Upper lobe of left lung (tissue), 6 donors: ENCODE measurements around the gene SECTM1. TPM values are rescaled to one million over a fixed set of nuclear protein-coding genes. Genes with fewer than 3 reads are reported as not detected.
"Not testable (repeated sequence)": the region's sequence is repeated elsewhere in the genome, so short reads cannot be mapped to it uniquely, and the experiment has no call there.

Source experiments
- ATAC-seq, 2 donors: fragments of 200-7000 bp; cut with Tn5 transposase; one replicate each; pipeline ENCODE4 v1.9.1; 2022; ENCODE audit warnings: mild to moderate bottlenecking in 2 of 2, moderate library complexity in 2 of 2; ENCODE audit not compliant: low FRiP score in 2 of 2
- DNase-seq, 2 donors: peaks; one replicate each; pipeline ENCODE4 v3.0.0-alpha.2; 2019 to 2020
- H3K27ac ChIP-seq, 4 donors: fragments of 200-600 bp; sonication (generic); one replicate each; pipeline ENCODE4 v1.5.1; 2016 to 2019
- H3K27me3 ChIP-seq, 4 donors: fragments of 200-600 bp; sonication (generic); one replicate each; pipeline ENCODE4 v1.5.1; 2017 to 2019
- H3K36me3 ChIP-seq, 4 donors: fragments of 200-600 bp; sonication (generic); one replicate each; pipeline ENCODE4 v1.5.1; 2016 to 2019
- H3K4me1 ChIP-seq, 4 donors: fragments of 200-600 bp; sonication (generic); one replicate each; pipeline ENCODE4 v1.5.1; 2018 to 2019
- H3K4me3 ChIP-seq, 4 donors: fragments of 200-600 bp; sonication (generic); one replicate each; pipeline ENCODE4 v1.5.1; 2017 to 2019; ENCODE audit warnings: mild to moderate bottlenecking in 2 of 4, moderate library complexity in 1 of 4
- H3K9me3 ChIP-seq, 4 donors: fragments of 200-600 bp; sonication (generic); one replicate each; pipeline ENCODE4 v1.5.1; 2018 to 2019
- EP300 ChIP-seq, 4 donors: sonication (generic); formaldehyde crosslinking; IDR thresholded peaks; one replicate each; pipeline ENCODE4 v1.5.1; 2017; ENCODE audit warnings: antibody characterized with exemption in 4 of 4, control low read depth in 2 of 4
- POLR2A ChIP-seq, 4 donors: fragments of 450-650 bp; IDR thresholded peaks; one replicate each; pipeline ENCODE4 v1.5.1; 2016 to 2017; ENCODE audit warnings: antibody characterized with exemption in 4 of 4, mild to moderate bottlenecking in 2 of 4
- POLR2AphosphoS5 ChIP-seq, 2 donors: sonication (generic); formaldehyde crosslinking; IDR thresholded peaks; one replicate each; pipeline ENCODE4 v1.5.1; 2017; ENCODE audit warnings: antibody characterized with exemption in 2 of 2
- WGBS, 2 donors: methylation state at CpG; one replicate each; pipeline ENCODE4 v1.1.5; 2017 to 2018; 5-methylcytosine and 5-hydroxymethylcytosine counted together
- total RNA-seq, 6 donors: library from RNA; depleted of rRNA in 4 of 6; stranded (reverse); fragments of >200 nt in 4 of 6; gene quantifications; one replicate each; pipeline versions ENCODE4 v1.1.0 to v1.2.1, GENCODE V29; 2016 to 2021
- TF ChIP-seq, protein P1 (sequence below), 6 experiments: fragments of 450-650 bp in 4 of 6; fragments of 200-600 bp in 2 of 6; sonication (generic) in 2 of 6; IDR thresholded peaks; one replicate each; pipeline ENCODE4 v1.5.1; 2016 to 2019; ENCODE audit warnings: antibody characterized with exemption in 6 of 6
- donor health status: DM: no; HTN: no; CAD: no; lungs with moderate emphysema.
- donor health status: DM: no; HTN: yes; CAD: no; lungs with severe emphysema.

SECTM1 gene
- total RNA-seq: 10 to 100 TPM; 17.8 to 50.4 (median 36.2) TPM

GRCh38 chr17:82333279-82334171 is at the start of gene SECTM1:
Gene SECTM1, minus strand, starts transcription at chr17:82333766. Its CDS starts 6,526 bp downstream, at chr17:82327240.
- no peaks in the 10 kb centered on the region for H3K36me3 ChIP-seq
- H3K27me3 ChIP-seq: no peaks in the 10 kb centered on the region
- peaks cover 34 to 55% (median 42%) of the 10 kb centered on the region in 4 donors for H3K4me1 ChIP-seq
- peak within 1 kb of the TSS; percentile 78 to 88 (median 83) for H3K27ac ChIP-seq
- TF ChIP-seq POLR2AphosphoS5 (IDR thresholded peaks at IDR 0.05) (peak; percentile 29 to 39), EP300 (IDR thresholded peaks at IDR 0.05) (peak in 1 of 4 donors; percentile 44), POLR2A (IDR thresholded peaks at IDR 0.05) (peak in 1 of 4 donors; percentile 30)
- TF ChIP-seq, protein P1, sequence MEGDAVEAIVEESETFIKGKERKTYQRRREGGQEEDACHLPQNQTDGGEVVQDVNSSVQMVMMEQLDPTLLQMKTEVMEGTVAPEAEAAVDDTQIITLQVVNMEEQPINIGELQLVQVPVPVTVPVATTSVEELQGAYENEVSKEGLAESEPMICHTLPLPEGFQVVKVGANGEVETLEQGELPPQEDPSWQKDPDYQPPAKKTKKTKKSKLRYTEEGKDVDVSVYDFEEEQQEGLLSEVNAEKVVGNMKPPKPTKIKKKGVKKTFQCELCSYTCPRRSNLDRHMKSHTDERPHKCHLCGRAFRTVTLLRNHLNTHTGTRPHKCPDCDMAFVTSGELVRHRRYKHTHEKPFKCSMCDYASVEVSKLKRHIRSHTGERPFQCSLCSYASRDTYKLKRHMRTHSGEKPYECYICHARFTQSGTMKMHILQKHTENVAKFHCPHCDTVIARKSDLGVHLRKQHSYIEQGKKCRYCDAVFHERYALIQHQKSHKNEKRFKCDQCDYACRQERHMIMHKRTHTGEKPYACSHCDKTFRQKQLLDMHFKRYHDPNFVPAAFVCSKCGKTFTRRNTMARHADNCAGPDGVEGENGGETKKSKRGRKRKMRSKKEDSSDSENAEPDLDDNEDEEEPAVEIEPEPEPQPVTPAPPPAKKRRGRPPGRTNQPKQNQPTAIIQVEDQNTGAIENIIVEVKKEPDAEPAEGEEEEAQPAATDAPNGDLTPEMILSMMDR (IDR thresholded peaks at IDR 0.05): no peak
- 0 to 1% methylated on average over 31 to 49 of the region's 90 CpGs for WGBS, 2 donors
- ATAC-seq (peak; percentile 7 to 68), DNase-seq (peak; percentile 76 to 92)
- no peaks in the 10 kb centered on the region for H3K9me3 ChIP-seq
- H3K4me3 ChIP-seq: peak within 1 kb of the TSS; percentile 44 to 78 (median 70)

- peaks cover 0 to 22% (median 8%) of the 10 kb centered on the region in 4 donors for H3K27me3 ChIP-seq
- TF ChIP-seq POLR2AphosphoS5 (IDR thresholded peaks at IDR 0.05) (no peak), EP300 (IDR thresholded peaks at IDR 0.05) (no peak), POLR2A (IDR thresholded peaks at IDR 0.05) (no peak)
- TF ChIP-seq, protein P1 (IDR thresholded peaks at IDR 0.05): no peak
- H3K27ac ChIP-seq: no peak overlapping the region
- DNase-seq: peak in 1 of 2 donors; percentile 76
- no peak for ATAC-seq
- H3K4me1 ChIP-seq: peaks cover 7 to 18% (median 9%) of the 10 kb centered on the region in 4 donors
- no peak overlapping the region for H3K4me3 ChIP-seq
- 84% methylated on average over 10 of the region's 11 CpGs; no CpG with 5 or more reads in 1 of the 2 donors for WGBS, 2 donors
- H3K36me3 ChIP-seq: no peaks in the 10 kb centered on the region
- H3K9me3 ChIP-seq: no peaks in the 10 kb centered on the region
Observed at GRCh38 chr17:82382933-82383255, 49.3 kb upstream of the SECTM1 start.

- peak in 1 of 2 donors; percentile 59 for DNase-seq
- peaks cover 0 to 22% (median 8%) of the 10 kb centered on the region in 4 donors for H3K27me3 ChIP-seq
Observed at GRCh38 chr17:82382220-82382932, 48.8 kb upstream of the SECTM1 start.

DNA sequence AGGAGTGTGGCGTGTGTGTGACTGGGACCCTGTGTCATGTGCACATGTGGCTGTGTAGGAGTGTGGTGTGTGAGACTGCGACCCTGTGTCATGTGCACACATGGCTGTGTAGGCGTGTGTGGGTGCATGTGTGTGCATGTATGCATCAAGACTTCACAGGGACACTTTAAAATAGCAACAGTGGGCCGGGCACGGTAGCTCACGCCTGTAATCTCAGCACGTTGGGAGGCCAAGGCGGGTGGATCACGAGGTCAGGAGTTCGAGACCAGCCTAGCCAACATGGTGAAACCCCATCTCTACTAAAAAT is 48.1 kb upstream of the SECTM1 start:
- H3K27me3 ChIP-seq: peaks cover 0 to 20% (median 6%) of the 10 kb centered on the region in 4 donors
- WGBS, 2 donors: 75 to 83% methylated on average over 10 of the region's 10 CpGs
- not testable (repeated sequence) for H3K4me3 ChIP-seq, ATAC-seq, H3K27ac ChIP-seq, H3K36me3 ChIP-seq, H3K9me3 ChIP-seq, DNase-seq
- peaks cover 7 to 12% (median 9%) of the 10 kb centered on the region in 4 donors for H3K4me1 ChIP-seq

More at GRCh38 chr17:82382220-82382932, 48.8 kb upstream of the SECTM1 start:
- H3K4me3 ChIP-seq, H3K27ac ChIP-seq, H3K36me3 ChIP-seq, H3K9me3 ChIP-seq, ATAC-seq: not testable (repeated sequence)
- peaks cover 7 to 18% (median 9%) of the 10 kb centered on the region in 4 donors for H3K4me1 ChIP-seq
- 80 to 91% methylated on average over 12 to 17 of the region's 21 CpGs for WGBS, 2 donors

- no peak overlapping the region for H3K4me3 ChIP-seq
- no peak overlapping the region for H3K27ac ChIP-seq
- WGBS, 2 donors: 61 to 67% methylated on average over 23 of the region's 23 CpGs
- no peaks in the 10 kb centered on the region for H3K36me3 ChIP-seq
- DNase-seq (no peak), ATAC-seq (no peak)
- peaks cover 7 to 12% (median 9%) of the 10 kb centered on the region in 4 donors for H3K4me1 ChIP-seq
- no peaks in the 10 kb centered on the region for H3K9me3 ChIP-seq
- no peak for TF ChIP-seq POLR2AphosphoS5 (IDR thresholded peaks at IDR 0.05)
- TF ChIP-seq, protein P1 (IDR thresholded peaks at IDR 0.05): no peak
- no peak for TF ChIP-seq POLR2A (IDR thresholded peaks at IDR 0.05)
- TF ChIP-seq EP300 (IDR thresholded peaks at IDR 0.05): no peak
- H3K27me3 ChIP-seq: peaks cover 0 to 16% (median 4%) of the 10 kb centered on the region in 4 donors
Observed at GRCh38 chr17:82380860-82381702, 47.5 kb upstream of the SECTM1 start.
